MCF 10A (cell line): ENCODE data around the gene EXOC3L1. TPM values are rescaled to one million over a fixed set of nuclear protein-coding genes. Genes with fewer than 3 reads are reported as not detected.

Source experiments
- BruUV-seq: library from RNA; stranded (reverse); fragments of 400-500 nt; replicated peaks from 2 replicates; lab custom pipeline; 2021; lab: Mats Ljungman, UMichigan
- CTCF ChIA-PET: fragments of 300-600 bp; sonication (Branson Sonifier 250); formaldehyde crosslinking; extraction: SDS; loops from one replicate; lab custom pipeline; 2021; ENCODE audit warnings: antibody characterized with exemption, inconsistent platforms; lab: Yijun Ruan, JAX
- POLR2A ChIA-PET: fragments of 300-600, 350-650 bp; sonication (Branson Sonifier 250); formaldehyde crosslinking; extraction: SDS; loops from one replicate; lab custom pipeline; 2020; ENCODE audit warnings: antibody characterized with exemption, inconsistent platforms; lab: Yijun Ruan, JAX
- DNase-seq: peaks from one replicate; pipeline ENCODE4 v3.0.0-alpha.2; 2018; ENCODE audit not compliant: unreplicated experiment
- H3K27ac Mint-ChIP-seq: one replicate; pipeline ENCODE4 v1.8.0; 2022; ENCODE audit warnings: mild to moderate bottlenecking, low read depth, mixed read lengths; ENCODE audit not compliant: unreplicated experiment
- H3K27me3 Mint-ChIP-seq: one replicate; pipeline ENCODE4 v1.8.0; 2022; ENCODE audit warnings: mixed read lengths; ENCODE audit not compliant: insufficient read depth, unreplicated experiment
- H3K36me3 Mint-ChIP-seq: one replicate; pipeline ENCODE4 v1.8.0; 2022; ENCODE audit warnings: mild to moderate bottlenecking, moderate library complexity, mixed read lengths; ENCODE audit not compliant: insufficient read depth, unreplicated experiment
- H3K4me1 Mint-ChIP-seq: one replicate; pipeline ENCODE4 v1.8.0; 2022; ENCODE audit warnings: mixed read lengths; ENCODE audit not compliant: insufficient read depth, unreplicated experiment
- H3K4me3 Mint-ChIP-seq: one replicate; pipeline ENCODE4 v1.8.0; 2022; ENCODE audit warnings: mild to moderate bottlenecking, moderate library complexity, mixed read lengths; ENCODE audit not compliant: unreplicated experiment
- H3K9me3 Mint-ChIP-seq: one replicate; pipeline ENCODE4 v1.8.0; 2022; ENCODE audit warnings: mixed read lengths; ENCODE audit not compliant: unreplicated experiment
- CTCF ChIP-seq: fragments of 200-600 bp; IDR thresholded peaks from one replicate; pipeline ENCODE4 v1.8.0; 2022; ENCODE audit warnings: antibody characterized with exemption, mild to moderate bottlenecking; ENCODE audit not compliant: unreplicated experiment
- intact Hi-C: fragments of 100-400 bp; cut with micrococcal nuclease; formaldehyde crosslinking; loops from 2 replicates; pipeline ENCODE4 v1.14.1; 2022
- total RNA-seq: library from RNA; stranded (reverse); gene quantifications from 2 replicates; pipeline ENCODE4 v1.2.3, GENCODE V29; 2022

The EXOC3L1 gene
- total RNA-seq, 1 experiment from 2014 or later, result not detected

- TF ChIP-seq CTCF, result no peak
- peaks cover 12% of the 10 kb centered on the region for H3K36me3 Mint-ChIP-seq
- no peaks in the 10 kb centered on the region for H3K9me3 Mint-ChIP-seq
- H3K4me1 Mint-ChIP-seq, result peaks cover 6% of the 10 kb centered on the region
- ChIA-PET POLR2A (interaction anchor here (0.8 to 4.6 kb wide), 3 partner anchors 12 to 21 kb away, joined by 3 to 94 read pairs (median 4); partner anchors contain the start of gene MATCAP1), CTCF (interaction anchor here (0.5 to 1.3 kb wide), 4 partner anchors 9 to 405 kb away, joined by 3 to 8 read pairs (median 3); no protein-coding TSS in a partner anchor)
- DNase-seq, result no peak
- H3K4me3 Mint-ChIP-seq, result no peak overlapping the region
- H3K27me3 Mint-ChIP-seq, result no peaks in the 10 kb centered on the region
- no TSS peak for BruUV-seq
- intact Hi-C loops, result no loop called here
- H3K27ac Mint-ChIP-seq, result no peak overlapping the region
Measured at GRCh38 chr16:67163164-67163998, 26.6 kb downstream of the EXOC3L1 start.

GRCh38 chr16:67162506-67163163, 27.3 kb downstream of the EXOC3L1 start:
- TF ChIP-seq CTCF, result no peak
- intact Hi-C loops, result no loop called here
- no peaks in the 10 kb centered on the region for H3K27me3 Mint-ChIP-seq
- H3K4me1 Mint-ChIP-seq, result peaks cover 9% of the 10 kb centered on the region
- no peak overlapping the region for H3K4me3 Mint-ChIP-seq
- CTCF ChIA-PET, result interaction anchor here (0.5 to 1.3 kb wide), 6 partner anchors 10 to 406 kb away, joined by 3 to 8 read pairs (median 3); no protein-coding TSS in a partner anchor
- POLR2A ChIA-PET, result interaction anchor here (0.8 to 4.6 kb wide), 3 partner anchors 13 to 22 kb away, joined by 3 to 94 read pairs (median 4); partner anchors contain the start of gene MATCAP1
- BruUV-seq, result no TSS peak
- no peaks in the 10 kb centered on the region for H3K9me3 Mint-ChIP-seq
- DNase-seq, result no peak
- peaks cover 12% of the 10 kb centered on the region for H3K36me3 Mint-ChIP-seq
- H3K27ac Mint-ChIP-seq, result no peak overlapping the region

DNA sequence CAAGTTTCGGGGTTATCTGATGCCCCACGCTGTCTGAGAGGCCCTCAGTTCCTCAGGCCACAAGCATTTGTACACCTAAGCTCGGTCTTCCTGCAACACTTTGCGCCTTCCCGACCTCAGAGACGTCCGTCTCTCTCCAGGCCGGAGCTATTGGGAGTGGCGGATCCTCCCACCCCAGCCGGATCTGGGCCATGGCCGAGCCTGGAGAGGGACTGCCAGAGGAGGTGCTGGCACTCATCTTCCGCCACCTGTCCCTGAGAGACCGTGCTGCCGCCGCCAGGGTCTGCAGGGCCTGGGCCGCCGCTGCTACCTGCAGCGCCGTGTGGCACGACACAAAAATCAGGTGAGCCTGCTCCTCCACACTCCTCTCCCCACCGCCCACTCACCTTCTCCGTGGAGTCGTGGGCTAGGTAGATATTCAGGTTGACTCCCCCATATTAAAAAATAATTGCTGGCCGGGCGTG, 28.3 kb downstream of the EXOC3L1 start:
- Mint-ChIP-seq H3K9me3 (no peaks in the 10 kb centered on the region), H3K4me1 (peaks cover 9% of the 10 kb centered on the region), H3K27ac (no peak overlapping the region), H3K36me3 (peaks cover 12% of the 10 kb centered on the region), H3K27me3 (no peaks in the 10 kb centered on the region), H3K4me3 (peak overlapping the region; percentile 29)
- DNase-seq, result no peak
- no TSS peak for BruUV-seq
- intact Hi-C loops, result loop anchor here (1.0 kb wide), 1 partner anchor 9 kb away; the partner anchor contains the start of gene NOL3
- ChIA-PET POLR2A (interaction anchor here (1.1 to 4.6 kb wide), 6 partner anchors 9 to 165 kb away, joined by 3 to 94 read pairs (median 4); partner anchors contain the start of gene NOL3), CTCF (interaction anchor here (0.6 to 2.7 kb wide), 5 partner anchors 13 to 28 kb away, joined by 3 to 10 read pairs (median 3); partner anchors contain the start of gene EXOC3L1)
- TF ChIP-seq CTCF, result no peak
